Fibroblast of upper back skin (primary cell): Measurements from ENCODE around the gene OMD.

ENCODE experiments used
- DNase-seq: peaks from one replicate; pipeline ENCODE4 v3.0.0-alpha.2; 2013

The OMD gene

GRCh38 chr9:92408747-92409478 is 15.4 kb downstream of the OMD start:
- DNase-seq, result no peak

DNA sequence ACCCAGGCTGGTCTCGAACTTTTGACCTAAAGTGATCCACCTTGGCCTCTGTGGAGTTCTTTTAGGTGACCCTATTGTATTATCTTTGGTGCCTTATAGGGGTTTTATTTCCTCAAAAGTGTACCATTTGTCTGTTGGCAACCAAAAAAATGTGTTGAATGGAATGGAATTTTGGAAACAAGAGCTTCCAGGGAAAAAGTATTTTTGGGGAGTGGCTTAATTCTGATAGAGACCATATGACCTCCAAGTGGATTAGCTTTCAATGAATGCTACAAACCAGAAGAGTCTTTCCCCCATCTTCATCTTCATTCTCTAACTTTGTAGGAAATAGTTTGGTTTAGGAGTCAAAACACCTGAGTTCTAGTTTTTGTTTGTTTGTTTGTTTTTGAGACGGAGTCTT is 16.5 kb downstream of the OMD start:
- no peak for DNase-seq

GRCh38 chr9:92406477-92406876 is 17.8 kb downstream of the OMD start:
- DNase-seq, result peak; percentile 52

GRCh38 chr9:92405818-92406217 is 18.5 kb downstream of the OMD start:
- no peak for DNase-seq

DNA sequence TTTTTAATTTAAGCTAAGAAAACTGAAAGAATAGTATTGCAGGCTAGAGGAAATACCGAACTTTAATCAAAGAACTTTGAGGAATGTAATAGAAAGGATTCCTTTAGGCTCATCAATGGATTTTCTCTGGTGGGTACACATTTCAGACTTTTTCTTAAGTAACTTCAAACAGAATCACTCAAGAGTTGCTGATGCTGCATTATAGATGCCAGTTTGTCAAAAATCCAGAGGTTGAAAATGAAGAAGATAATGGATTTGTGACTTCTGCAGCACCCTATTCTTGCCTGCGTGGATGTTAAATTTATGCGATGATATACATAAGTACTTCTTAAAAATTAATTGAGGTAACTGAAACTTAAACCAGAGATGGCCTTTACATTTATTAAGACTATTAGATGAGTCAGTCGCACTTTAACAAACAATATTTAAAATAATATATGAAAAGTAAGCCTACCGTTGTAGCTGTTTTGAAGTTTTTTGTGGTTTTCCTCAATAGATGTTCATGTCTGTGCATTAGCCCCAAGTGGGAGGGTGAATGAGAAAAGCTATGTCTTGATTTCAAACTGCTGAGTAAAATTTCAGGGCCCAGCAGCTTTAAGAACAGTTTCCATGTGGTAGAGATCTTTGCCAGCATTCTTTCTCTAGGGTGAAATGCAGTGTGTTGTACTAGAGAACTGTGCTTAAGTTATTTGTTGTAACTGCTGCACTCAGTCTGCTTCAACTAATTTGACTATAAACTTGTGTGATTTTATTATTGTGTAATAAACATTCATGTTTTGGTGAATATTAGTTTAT is 20.0 kb downstream of the OMD start, which contains the start of gene OGN:
Gene OGN (minus strand): TSS at position 537 of the 795 bp plus-strand sequence. CDS start 1,171 bp downstream, outside the sequence.
- peak; percentile 56 for DNase-seq

DNA sequence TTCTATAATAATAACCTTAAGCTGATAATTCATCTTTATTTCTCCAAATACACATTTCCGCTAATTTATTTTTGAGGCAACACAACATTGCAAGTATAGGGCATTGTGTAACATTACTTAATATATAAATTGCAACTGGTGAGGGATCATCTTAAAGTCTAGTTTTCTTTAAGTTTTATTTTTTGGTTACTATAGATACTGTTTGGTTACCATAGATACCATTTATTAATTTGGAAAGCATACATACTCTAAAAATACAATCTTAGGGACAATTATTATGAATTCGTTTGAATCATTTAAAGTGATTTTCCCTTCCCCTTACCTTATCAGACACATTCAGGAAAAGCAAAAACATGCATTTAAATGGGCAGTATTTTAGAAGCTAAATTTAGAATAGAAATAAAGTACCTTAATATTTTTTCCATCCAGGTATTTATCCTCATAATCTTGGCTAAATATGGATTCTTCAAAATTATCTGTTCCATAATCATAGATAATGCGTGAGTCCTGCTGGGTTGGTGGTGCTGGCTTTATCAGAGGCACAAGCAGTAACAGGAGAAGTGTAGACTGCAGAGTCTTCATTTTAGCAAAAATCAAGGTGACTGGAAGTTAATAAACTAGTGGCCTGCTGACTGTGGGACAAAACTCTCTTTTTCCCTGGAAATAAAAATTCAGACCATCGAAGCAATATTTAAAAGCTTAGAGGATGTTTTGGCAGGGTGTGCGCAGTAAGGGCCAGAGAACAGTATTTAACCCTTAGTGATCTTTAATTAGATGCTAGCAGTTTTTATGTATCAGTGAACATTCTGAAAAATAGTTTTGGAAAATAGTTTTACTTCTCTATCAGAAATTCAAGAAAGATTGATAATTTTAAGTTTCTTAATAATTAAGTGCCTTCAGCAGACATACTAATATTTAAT is 21.2 kb downstream of the OMD start:
- DNase-seq, result no peak

- DNase-seq, result no peak
Measured at GRCh38 chr9:92402360-92402759, 21.9 kb downstream of the OMD start.

GRCh38 chr9:92397853-92398252 is 26.4 kb downstream of the OMD start:
- no peak for DNase-seq

DNA sequence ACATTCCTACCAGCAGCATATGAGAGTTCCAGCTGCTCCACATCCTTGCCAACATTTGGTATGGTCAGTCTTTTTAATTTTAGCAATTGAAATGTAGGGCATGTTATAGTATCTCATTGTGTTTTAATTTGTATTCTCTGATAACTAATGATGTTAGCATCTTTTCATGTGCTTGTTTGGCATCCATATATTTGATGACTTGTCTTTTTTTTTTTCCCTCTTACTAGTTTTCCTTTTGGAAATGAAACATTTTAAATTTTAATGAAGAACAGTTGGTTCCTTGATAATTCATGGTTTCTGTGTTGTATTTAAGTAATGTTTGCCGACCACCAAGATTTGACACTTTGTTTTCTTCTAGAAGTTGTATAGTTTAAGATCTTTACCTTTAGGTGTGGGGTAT is 28.7 kb downstream of the OMD start:
- DNase-seq, result no peak

- no peak for DNase-seq
Measured at GRCh38 chr9:92393686-92394085, 30.6 kb downstream of the OMD start.

DNA sequence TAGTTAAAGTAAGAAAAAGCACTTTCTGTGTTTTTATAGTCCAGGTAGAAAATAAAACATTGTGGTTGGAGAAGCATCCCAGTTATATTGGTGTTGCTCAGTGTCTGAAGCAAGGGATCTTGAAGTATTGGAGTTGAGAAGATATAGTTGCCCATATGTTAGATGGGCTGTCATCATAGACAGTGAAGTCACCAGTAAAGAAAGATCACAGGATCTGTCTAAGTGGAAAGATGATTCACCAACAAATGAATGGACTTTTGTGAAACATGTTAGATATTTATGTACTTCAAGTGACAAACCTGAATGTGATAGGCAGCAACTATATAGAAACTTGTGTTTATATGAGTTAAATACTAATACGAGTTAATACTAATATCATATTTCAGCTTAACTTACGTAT is 31.6 kb downstream of the OMD start:
- peak; percentile 44 for DNase-seq

- DNase-seq, result peak; percentile 59
Measured at GRCh38 chr9:92385953-92386352, 38.3 kb downstream of the OMD start.

DNA sequence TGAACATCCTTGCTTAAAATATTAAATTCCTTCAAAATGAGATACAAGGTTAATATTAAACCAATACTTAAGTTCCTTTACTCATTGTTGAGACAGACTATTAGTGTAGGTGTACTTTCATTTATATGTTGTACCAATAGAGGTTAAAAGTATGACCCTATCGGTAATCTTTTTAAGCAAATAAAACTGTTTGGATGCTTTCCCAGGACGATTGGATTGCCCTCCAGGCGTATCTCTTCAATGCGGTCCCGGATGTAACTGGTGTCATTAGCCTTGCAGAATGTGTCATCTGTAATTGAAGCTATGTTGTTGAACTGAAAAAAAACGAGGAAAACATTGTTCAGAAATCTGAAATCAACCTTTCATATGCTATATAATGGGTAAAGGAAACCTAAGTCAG is 38.8 kb downstream of the OMD start:
- no peak for DNase-seq

DNA sequence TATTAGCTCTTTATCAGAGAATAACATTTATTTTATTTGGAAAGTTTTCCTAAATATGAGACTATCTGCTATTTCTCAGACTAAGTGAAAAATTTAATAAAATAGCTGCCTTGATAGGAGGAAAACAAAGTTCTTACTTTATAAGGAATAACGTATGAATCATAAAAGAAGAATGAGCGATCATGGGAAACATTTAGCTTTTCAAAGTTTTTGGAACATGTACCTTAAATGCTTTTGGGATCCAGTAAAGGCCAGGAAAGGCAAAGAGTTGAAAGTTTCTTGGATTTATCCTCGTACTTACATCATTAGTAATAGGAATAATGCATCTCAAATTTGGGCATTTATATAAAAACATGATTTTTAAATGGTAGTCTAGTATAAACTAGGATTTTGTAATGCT is 39.3 kb downstream of the OMD start:
- peak; percentile 60 for DNase-seq

DNA sequence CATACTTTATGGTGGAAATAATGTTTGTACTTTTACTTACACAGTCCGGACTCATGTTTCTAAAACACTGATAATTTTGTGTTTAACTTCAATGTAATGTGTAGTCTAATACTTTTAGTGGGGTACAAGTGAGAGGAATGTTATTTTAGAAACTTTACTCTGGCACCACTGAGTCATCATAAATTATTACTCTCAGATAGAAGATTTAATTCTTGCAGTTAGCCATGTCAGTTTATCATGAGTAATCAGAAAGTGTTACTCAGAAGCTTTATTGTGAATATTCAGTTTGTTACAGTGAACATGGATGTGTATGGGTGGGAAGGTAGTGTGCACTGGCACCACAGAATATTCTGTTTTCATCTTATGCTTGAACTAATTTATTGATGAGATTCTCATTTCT is 39.9 kb downstream of the OMD start:
- peak; percentile 61 for DNase-seq

GRCh38 chr9:92381775-92382174 is 42.5 kb downstream of the OMD start:
- DNase-seq, result no peak

GRCh38 chr9:92380603-92381002 is 43.7 kb downstream of the OMD start:
- DNase-seq, result no peak

DNA sequence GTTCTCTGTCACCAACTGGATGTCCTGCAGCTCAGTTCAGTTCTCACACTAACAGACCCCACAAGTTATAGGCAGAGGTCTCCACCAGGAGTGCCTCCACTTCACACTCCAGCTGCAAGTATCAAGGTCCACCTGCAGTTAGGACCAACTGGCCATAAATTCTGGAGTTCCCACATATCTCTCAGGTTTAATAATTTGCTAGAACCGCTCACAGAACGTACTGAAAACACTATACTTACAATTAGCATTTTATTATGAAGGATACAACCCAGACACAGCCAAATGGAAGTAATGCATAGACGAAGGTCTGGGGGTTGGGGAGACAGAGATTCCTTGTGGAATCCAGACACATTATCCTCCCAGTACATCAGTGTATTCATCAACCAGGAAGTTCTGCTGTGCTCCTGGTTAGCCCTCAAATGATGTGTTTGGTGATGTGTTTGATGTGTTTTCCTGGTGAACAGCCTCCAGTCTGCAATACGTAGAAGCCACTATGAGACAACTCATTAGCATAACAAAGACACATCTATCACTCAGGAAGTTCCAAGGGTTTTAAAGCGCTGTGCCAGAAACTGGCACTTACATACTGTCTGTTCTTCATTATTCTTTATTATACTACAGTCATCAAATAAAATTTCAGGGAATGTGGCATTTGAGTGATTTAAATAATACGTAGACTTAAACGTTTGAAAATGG is 45.3 kb downstream of the OMD start:
- DNase-seq, result peak; percentile 86

DNA sequence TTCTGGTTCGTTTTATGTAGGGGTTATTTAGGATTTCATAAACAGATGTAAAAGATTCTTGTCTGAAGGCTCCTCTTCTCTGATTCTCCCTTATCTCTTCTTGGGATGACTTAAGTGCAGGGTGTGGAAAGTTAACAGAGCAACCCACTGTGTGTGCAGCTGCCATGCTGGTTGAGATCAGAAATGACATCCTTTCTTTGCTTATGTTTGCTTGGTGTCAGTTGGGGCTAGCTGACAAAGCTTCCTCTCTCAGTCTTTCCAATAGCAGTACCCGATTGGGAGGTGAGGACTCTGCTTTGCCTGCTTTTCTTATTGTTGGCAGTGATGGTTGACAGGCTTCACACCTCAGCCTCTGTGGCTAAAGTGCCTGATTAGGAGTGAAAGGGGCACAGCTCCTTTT is 46.4 kb downstream of the OMD start:
- no peak for DNase-seq

DNA sequence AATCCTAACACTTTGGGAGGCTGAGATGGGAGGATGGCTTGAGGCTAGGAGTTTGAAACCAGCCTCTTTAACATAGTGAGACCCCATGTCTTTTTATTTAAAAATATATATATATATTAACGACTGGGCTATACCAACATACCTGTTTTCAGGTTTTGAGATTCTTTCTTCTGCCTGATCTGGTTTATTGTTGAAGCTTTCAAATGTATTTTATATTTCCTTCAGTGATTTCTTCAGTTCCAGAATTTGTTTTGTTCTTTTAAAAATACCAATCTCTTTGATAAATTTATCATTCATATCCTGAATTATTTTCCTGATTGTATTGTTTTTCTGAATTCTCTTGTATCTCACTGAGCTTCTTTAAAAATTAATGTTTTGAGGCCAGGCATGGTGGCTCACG is 51.1 kb downstream of the OMD start:
- DNase-seq, result no peak

DNA sequence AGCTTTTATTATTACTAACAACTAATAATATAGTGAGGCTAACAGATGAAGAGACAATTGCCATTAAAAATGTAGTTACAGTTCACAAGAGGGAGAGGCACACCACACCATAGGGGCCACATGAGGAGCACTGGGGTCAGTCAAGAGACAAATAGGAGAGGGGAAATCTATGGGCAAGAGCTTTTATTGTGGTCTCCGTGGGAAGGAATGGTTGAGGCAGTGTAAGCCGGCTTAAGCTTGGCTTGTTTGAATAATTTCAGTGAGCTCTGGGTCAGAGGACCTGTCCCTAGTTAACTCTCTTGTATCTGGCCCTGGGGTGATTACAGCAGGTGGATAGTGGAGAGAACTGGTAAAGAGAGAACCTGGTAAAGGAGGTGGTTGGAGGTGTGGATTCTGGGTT is 55.2 kb downstream of the OMD start:
- DNase-seq, result no peak
